NCI-H2081 (cell line): ENCODE results near the gene RMND5B.
A peak's percentile ranks its signal among the peaks of the same experiment; 100 is the strongest.
"Not testable (repeated sequence)": the region's sequence is repeated elsewhere in the genome, so short reads cannot be mapped to it uniquely, and the experiment has no call there.

Experiments used
- DNase-seq, 2 experiments: peaks; one replicate each; lab custom pipeline; 2025; lab: John Stamatoyannopoulos, UW

The RMND5B gene, protein sequence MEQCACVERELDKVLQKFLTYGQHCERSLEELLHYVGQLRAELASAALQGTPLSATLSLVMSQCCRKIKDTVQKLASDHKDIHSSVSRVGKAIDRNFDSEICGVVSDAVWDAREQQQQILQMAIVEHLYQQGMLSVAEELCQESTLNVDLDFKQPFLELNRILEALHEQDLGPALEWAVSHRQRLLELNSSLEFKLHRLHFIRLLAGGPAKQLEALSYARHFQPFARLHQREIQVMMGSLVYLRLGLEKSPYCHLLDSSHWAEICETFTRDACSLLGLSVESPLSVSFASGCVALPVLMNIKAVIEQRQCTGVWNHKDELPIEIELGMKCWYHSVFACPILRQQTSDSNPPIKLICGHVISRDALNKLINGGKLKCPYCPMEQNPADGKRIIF

DNA sequence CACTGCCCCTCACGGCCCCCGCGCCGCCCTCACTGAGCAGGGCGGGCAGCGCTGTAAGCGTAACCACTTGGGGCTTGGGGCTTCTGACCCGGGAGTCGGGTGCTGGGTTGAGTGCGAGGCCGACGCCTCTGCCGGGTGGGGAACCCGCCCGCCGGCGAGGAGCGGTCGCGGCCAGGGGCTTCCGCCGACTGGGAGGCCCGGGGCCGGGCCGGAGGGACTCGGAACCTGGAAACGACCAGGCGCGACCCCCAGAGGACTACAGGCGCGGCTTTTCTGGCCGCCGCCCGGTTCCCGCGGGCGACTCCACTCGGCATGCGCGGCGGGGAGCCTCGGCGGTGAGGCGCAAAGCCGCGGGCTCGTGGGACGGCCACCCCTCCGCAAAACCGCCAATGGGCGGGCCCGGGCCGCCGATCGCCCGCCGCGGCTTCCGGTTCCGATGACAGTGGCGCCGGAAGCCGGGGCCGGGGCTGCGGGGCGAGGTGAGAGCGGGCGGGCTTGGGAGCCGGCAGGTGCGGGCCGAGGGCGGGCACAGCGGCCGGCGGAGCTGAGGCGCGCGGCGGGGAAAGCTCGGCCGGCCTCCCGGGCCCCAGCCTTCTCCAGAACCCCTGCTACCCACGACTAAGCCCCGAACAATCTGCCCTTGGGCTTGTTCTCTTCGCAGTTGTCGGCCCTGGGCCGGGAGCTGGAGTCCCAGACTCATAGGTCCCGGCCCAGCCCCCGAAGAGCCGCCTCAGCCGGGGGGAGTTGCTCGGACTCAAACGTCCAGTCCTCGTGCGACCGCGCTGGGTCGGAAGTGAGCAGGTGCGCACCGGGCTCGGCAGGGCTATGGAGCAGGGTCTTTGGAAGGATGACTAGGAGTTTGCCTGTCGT is at the start of gene RMND5B:
Gene RMND5B (plus strand): TSS at position 439 of the 870 bp plus-strand sequence. CDS start 7,106 bp downstream, outside the sequence.
- peak; percentile 79 to 87 for DNase-seq

DNA sequence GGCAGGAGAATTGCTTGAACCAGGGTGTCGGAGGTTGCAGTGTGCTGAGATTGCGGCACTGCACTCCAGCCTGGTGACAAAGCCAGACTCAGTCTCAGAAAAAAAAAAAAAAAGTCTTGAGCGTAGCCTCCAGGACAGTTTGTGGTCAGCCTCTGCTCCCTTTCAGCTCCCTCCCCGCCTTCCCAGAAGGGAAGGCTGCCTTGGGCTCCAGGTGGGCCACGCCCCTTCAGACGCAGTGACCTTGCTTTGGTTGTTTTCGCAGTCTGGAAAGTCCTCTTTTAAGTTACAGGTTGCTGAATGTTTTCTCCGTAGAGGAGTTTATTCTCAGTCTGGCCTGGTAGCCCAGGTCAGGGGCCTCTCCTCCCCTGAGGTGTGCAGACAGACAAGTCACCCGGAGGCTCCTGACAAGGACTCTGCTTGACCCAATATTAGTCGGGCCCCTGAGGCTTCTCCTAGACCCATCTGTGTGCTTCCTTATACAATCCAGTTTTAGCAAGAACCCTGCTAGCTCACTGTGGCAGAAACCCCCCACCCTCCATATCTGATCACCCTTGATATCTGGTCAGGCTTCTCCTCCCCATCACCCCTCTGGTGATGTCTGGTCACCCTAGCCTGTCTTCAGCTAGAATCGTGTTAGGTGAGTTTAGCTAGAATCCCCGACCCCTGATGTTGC is 49.1 kb upstream of the RMND5B start:
- DNase-seq, result no peak

DNA sequence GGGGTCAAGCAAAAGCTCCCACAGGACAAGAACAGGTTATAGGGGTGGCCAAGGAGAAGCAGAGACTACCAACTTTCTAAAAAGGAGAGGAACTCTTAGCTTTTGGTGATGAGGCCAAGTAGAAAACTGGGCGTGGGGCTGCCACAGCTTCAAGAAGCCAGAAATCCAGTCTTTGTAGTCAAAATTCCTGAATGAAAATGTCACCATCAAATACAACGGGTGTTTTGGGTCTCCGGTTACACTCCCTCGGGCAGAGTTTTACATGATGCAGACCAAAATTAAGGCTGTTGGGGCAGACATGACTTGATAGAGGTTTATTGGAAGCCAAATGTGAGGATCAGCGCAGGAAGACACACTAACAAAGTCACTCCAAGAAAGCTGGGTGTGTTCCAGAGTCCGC is 46.9 kb upstream of the RMND5B start:
- no peak for DNase-seq

DNA sequence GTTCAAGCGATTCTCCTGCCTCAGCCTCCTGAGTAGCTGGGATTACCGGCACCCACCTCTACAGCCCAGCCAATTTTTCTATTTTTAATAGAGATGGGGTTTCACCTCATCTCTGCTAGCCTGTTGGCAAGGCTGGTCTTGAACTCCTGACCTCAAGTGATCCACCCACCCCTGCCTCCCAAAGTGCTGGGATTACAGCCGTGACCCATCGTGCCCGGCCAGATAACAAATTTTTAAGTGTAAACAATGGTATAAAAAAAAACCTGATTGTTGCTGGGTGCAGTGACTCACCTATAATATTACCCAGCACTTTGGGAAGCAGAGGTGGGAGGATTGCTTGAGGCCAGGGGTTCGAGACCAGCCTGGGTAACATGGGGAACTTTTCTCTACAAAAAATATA is 45.5 kb upstream of the RMND5B start:
- DNase-seq, result no peak

DNA sequence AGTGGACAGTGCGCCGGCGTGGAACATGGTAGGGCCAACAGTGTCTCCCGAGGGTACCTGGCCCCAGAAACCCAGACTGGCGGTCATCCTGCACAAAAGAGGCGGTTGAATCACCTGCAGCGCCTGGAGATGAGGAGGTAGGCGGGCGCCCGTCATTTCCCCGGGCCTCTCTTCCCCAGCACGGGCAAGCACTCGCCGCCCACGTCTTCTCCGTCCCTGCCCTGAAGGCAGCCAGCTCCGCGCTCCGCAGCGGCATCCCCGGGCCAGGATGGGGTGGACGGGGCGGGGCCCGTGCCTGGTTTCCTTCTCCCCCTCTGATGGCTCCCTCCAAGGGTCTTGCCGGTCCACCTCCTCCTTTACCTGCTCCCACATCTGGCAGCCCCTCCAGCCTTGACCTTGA is 44.5 kb upstream of the RMND5B start:
- DNase-seq, result no peak

DNA sequence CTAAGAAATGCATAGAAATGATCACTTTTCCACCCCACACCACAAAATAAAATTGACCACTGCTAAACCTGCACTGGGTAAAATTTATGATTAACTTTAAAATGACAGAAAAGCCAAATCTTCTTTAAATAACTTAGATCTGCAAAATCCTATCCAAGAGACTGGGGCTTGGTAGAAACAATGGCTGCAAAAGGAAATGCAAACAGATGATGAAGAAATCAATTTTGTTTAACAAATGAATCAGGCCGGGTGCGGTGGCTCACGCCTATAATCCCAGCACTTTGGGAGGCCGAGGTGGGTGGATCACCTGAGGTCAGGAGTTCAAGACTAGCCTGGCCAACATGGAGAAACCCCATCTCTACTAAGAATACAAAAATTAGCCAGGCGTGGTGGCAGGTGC is 43.6 kb upstream of the RMND5B start:
- DNase-seq, result not testable (repeated sequence)

DNA sequence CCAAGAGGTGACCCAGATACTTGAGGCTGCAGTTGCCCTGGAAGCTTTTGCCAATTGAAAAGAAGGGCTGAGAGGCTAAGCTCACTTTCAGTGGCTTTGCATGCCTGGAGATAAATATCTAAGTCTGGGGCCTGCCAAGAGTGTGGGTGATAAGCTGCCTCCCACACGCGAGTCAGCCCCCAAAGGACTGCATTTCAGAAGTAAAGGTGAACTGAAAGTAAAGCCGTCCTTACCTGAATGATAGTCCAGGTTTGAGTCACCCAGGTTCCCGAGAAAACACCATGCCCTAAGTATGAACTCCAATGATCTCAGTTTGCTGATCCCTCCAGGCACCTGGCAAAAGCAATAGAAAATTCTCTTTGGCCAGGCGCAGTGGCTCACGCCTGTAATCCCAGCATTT is 40.0 kb upstream of the RMND5B start:
- no peak for DNase-seq

DNA sequence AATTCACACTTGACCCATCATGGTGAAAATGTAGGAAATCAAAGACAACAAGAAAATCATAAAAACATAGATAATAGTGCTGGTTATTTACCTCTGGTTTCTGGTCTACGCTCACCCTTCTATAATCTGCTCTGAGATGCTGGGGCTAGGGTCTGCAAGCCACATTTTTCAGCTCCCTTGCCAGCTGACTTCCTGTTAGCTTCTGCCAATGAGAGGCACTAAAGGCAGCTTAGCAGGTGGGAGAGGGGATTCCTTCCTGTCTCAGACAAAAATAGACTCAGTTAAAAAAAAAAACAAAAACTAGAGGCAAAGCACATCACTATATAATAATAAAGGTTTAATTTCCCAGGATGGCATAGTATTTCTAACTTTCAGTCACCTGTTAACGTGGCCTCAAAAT is 37.7 kb upstream of the RMND5B start:
- no peak for DNase-seq

DNA sequence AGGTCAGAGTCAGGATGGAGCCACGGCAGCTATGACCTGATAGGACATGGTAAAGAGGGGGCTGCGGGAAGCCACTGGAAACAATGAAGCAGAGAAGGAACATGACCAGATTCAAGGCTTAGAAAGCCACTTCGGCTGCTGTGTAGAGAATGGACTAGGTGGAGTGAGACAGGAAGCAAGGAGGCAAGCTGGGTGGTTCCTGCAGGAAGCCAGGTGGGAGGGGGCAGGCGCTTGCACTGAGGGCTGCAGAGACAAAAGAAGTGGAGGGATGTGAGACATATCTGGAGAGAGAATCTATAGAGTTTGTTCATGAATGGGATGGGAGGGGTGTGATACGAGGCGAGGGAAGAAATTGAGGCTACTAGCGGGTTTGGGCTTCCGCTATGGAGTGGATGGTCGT is 36.5 kb upstream of the RMND5B start:
- no peak for DNase-seq

DNA sequence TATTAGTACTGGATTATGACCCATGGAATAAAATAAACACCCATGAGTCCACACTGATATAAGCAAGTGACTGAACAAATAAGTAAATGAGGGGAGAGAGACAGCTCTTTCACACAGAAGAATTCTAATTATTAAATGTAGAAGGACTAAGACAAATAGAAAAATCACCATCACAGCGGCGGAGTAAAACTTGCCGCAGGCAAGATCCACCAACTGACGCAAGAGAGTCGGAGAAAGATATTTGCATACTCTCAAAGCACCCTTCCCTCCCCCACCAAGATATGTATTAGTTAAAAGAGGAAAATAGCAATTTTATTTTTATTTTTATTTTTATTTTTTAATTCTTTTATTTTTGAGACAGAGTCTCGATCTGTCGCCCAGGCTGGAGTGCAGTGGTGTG is 32.1 kb upstream of the RMND5B start:
- no peak for DNase-seq

DNA sequence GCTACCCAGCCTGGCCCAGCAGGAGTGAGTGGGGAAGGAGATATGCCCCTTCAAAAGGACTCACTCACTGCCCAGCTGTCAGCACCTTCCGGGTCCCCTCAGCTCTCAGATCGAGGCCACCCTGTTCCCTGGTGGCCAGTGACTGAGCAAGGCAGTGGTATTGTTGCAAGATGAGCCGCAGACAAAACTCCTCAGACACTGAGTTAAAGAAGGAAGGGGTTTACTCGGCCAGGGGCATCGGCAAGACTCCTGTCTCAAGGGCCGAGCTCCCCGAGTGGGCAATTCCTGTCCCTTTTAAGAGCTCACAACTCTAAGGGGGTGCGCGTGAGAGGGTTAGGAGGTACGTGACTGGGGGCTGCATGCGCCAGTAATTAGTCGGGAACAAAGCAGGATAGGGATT is 27.2 kb upstream of the RMND5B start:
- DNase-seq, result no peak

DNA sequence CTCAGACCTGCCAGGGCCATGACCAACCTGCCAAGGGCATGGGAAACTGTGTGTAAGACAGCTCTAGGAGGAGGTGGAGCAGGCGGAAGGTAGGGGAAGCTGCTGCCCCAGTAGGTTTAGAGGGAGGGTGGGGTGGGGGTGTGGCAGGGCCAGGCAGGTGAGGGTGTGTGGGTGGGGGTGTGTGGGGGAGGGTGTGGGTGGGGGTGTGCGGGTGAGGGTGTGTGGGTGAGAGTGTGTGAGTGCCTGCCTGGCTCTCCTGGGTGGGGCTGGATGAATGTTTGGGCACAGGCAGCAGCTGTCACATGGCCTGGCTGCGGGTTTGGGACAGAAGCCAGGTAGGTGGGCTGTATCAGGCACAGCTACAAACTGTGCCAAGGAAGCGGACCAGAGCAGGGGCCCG is 26.3 kb upstream of the RMND5B start:
- no peak for DNase-seq

DNA sequence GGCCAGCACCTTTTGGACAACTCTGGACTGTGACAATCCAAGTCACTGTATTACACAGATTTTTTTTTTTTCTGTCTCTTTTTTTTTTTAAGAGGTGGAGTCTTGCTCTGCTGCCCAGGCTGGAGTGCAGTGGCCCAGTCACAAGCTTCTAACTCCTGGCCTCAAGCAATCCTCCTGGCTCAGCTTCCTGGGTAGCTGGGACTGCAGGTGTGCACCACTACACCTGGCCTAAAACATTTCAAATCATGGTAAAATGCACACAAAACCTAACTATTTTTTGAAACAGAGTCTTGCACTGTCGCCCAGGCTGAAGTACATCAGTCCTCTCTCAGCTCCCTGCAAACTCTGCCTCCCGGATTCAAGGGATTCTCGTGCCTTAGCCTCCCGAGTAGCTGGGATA is 24.7 kb upstream of the RMND5B start:
- DNase-seq, result no peak

DNA sequence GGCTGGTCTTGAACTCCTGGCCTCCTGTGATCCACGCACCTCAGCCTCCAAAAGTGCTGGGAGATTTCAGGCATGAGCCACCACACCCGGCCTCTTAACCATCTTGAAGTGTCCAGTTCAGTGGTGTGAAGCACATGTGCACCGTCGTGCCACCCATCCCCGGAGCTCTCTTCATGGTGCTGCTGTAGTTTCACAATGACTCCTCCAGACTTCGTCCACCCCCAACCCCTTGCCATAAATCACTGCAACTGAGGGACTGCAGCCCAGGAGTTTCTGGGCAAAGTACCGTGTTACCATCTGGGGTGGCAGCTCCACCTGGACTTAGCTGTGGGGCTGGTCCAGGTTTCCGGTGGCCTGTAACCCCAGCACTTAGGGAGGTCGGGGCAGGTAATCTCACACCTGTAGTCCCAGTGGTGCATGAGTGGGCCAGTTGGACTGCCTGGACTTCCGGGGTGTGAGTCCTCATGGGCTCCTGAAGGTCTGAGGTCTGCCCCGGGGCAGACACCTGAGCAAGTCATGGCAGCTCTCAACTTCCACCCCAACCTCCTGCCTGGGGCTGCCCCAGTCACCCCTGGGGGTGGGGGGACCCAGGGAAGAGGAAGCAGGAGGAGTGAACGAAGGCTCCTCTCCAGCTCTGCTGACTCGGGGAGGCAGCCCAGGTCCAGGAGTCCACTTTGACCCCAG is 24.1 kb upstream of the RMND5B start:
- DNase-seq, result no peak

DNA sequence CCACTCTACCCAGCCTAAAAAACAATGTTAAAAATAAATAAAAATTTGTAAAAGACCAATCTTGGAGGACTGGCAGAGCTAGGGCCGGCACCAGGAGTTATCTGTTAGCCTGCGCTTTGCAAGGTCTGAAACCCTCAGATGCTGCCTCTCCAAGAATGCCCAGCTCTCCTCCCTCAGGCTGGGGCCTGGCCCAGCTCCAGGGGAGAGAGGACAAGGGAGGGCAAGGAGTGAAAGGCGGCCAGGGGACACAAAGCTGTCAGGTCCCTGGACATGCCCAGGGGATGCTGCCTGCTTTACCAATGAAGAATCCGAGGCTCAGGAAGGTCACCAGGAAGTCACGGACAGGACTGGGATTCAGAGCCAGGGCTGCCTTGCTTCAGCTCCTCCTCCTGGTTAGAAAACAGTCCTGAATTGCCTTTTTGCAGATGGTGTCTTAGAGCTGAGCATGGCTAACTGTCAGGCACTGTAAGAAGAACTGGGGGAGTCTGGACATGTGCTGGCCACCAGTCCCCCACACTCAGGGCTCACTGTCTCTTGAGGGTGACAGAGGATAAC is 23.0 kb upstream of the RMND5B start:
- DNase-seq, result no peak

DNA sequence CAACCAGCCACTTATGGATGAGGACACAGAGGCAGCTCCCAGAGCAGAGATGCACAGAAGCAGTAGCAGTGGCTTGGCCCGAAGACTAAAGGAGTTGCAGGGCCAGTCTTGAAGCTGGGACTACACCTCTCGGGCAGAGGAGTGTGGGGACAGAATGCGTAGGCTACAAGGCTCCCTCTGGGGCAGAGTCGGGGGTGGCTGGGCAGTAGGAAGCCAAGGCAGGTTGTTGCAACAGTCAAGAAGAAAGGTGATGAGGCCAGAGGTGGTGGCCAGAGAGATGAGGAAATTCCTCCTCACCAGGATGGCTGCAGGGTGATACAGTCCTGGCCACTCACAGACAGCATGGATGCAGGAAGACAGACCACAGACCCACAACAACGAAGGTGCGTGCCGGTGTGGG is 22.4 kb upstream of the RMND5B start:
- no peak for DNase-seq

DNA sequence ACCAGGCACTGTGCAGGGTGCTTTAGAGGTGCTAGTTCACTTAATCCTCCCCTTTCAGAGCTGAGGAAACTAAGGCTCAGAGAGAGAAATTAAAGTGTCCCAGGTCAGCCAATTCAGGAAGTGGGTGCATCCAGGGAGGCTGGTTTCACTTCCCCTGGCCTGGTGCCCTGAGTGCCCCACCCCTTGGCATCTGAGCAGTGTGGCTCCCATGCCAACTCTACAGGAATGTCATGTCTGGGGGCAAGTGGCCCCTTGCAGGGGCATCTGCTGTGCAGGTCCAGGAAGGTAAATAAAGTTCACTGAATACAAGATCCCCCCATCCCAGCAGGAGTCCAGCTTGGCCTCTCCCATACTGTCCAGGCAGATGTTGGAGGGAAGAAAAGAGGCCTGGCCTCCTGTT is 21.8 kb upstream of the RMND5B start:
- DNase-seq, result no peak

DNA sequence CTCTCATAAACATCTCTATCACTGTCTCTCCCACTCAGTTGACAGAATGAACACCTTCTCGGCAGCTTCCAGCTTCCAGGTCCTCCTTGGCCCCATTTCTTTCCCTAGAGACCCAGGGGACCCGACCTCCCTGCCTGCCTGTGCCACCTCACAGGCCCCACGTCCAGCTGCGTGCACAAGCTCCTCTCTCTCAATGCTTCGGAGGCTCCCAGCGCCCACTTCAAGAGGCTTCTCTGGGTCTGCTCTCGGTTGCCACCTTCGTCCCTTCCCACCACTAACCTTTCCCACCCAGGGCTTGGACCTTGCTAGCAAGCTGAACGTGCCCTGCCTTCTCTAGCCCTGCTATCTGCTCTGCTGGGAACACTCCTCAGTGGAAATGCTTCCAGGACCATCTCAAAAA is 20.3 kb upstream of the RMND5B start:
- no peak for DNase-seq

DNA sequence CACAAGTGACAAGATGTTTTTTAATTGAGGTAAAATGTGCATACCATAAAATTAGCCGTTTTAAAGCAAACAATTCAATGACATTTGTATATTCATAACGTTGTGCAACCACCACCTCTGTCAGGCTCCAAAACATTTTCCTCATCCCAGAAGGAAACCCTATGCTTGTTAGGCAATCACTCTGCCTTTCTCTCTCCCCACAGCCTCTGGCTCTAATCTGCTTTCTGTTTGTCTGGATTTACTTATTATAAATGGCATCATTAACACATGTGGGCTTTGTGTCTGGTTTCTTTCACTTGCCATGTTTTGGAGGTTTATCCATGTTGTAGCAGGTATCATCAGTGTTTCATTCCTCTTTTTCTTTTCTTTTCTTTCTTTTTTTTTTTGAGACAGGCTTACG is 18.9 kb upstream of the RMND5B start:
- no peak for DNase-seq

DNA sequence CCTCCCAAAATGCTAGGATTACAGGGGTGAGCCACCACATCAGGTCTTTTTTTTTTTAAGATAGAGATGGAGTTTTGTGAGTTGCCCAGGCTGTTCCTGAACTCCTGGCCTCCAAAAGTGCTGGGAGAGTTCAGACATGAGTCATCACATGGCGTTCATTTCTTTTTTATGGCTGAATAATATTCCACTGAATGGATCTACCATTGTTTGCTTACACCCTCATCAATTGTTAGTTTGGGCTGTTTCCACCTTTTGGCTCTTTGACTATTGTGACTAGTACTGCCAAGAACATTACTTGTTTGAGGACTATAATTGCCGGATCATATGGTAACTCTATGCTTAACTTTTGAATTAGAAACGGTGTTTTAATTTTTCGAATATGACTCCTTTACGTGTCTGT is 18.3 kb upstream of the RMND5B start:
- no peak for DNase-seq

DNA sequence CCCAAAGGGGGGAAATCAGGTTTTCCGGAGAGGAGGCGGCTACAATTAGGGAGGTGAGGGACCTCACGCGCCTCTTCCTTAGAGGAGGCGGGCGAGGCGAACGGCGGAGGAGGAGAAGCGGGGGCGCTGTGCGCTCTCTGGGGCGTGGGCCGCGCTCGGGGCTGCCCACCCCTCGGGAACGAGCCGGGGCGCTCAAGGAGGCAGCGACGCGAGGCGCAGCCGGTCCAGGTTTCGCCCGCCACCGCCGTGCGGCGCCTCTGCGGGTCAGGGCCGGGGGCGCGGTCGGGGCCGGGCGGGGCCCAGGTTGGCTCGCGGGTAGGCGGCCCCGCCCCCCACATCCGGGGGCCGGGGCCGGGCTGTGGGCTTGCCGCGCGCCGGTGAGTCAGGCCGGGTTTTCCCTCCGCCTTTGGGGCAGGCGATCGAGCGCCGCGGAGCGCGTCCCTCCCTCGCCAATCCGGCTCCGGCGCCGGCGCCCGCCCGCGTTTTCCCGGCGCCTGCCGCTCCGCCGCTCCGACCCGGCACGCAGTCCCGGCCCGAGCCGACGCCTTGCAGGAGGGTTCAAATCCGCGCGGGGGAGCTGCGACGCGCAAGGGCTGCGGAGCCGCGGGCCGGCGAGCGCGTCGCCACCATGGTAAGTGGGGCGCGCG is 17.6 kb upstream of the RMND5B start, which contains the start of gene N4BP3:
Gene N4BP3 (plus strand): TSS at position 392 of the 647 bp plus-strand sequence. CDS start 6,052 bp downstream, outside the sequence.
- DNase-seq, result peak; percentile 39 to 56
